ENCODE measurements around the gene PLD6. TPM values are rescaled to one million over a fixed set of nuclear protein-coding genes. Genes with fewer than 3 reads are reported as not detected.

The PLD6 gene
- total RNA-seq, 6 donors from 2014 or later = 2.3 to 5.0 (median 3.4) TPM

- ATAC-seq (ENCODE audit: low FRiP score in 2 of 2) (no peak), DNase-seq (no peak)
- no peak overlapping the region for H3K27ac ChIP-seq
- 96 to 97% methylated on average over 12 of the region's 12 CpGs for WGBS, 2 donors
- TF ChIP-seq EP300 (IDR thresholded peaks at IDR 0.05) (no peak), POLR2AphosphoS5 (IDR thresholded peaks at IDR 0.05) (no peak), CTCF (IDR thresholded peaks at IDR 0.05) (no peak), POLR2A (IDR thresholded peaks at IDR 0.05) (no peak)
- peaks cover 0 to 12% (median 10%) of the 10 kb centered on the region in 4 donors for H3K4me1 ChIP-seq
- no peaks in the 10 kb centered on the region for H3K9me3 ChIP-seq
- no peaks in the 10 kb centered on the region for H3K27me3 ChIP-seq
- H3K4me3 ChIP-seq = no peak overlapping the region
- peaks cover 36 to 100% (median 88%) of the 10 kb centered on the region in 4 donors for H3K36me3 ChIP-seq
Measured at GRCh38 chr17:17177176-17177575, 29.0 kb downstream of the PLD6 start.

- H3K4me3 ChIP-seq = no peak overlapping the region
- DNase-seq = no peak
- no peak overlapping the region for H3K27ac ChIP-seq
- peaks cover 8 to 20% (median 16%) of the 10 kb centered on the region in 4 donors for H3K4me1 ChIP-seq
- peaks cover 36 to 100% (median 89%) of the 10 kb centered on the region in 4 donors for H3K36me3 ChIP-seq
- no peak for TF ChIP-seq POLR2A (IDR thresholded peaks at IDR 0.05)
- no peak for TF ChIP-seq POLR2AphosphoS5 (IDR thresholded peaks at IDR 0.05)
- no peak for TF ChIP-seq EP300 (IDR thresholded peaks at IDR 0.05)
- no peak for TF ChIP-seq CTCF (IDR thresholded peaks at IDR 0.05)
- WGBS, 2 donors = 95 to 96% methylated on average over 12 of the region's 12 CpGs
- H3K27me3 ChIP-seq = no peaks in the 10 kb centered on the region
- ATAC-seq (ENCODE audit: low FRiP score in 2 of 2) = no peak
- no peaks in the 10 kb centered on the region for H3K9me3 ChIP-seq
Measured at GRCh38 chr17:17176341-17176740, 29.8 kb downstream of the PLD6 start.

GRCh38 chr17:17175917-17176316, 30.2 kb downstream of the PLD6 start:
- DNase-seq (no peak), ATAC-seq (ENCODE audit: low FRiP score in 2 of 2) (peak in 1 of 2 donors; percentile 16)
- 63 to 64% methylated on average over 11 to 12 of the region's 12 CpGs for WGBS, 2 donors
- Histone ChIP-seq H3K27me3 (no peaks in the 10 kb centered on the region), H3K4me1 (peaks cover 13 to 24% (median 20%) of the 10 kb centered on the region in 4 donors), H3K9me3 (no peaks in the 10 kb centered on the region), H3K4me3 (no peak overlapping the region), H3K27ac (peak overlapping the region in 2 of 4 donors; percentile 11 to 22), H3K36me3 (peaks cover 36 to 100% (median 85%) of the 10 kb centered on the region in 4 donors)
- TF ChIP-seq EP300 (IDR thresholded peaks at IDR 0.05) (no peak), CTCF (IDR thresholded peaks at IDR 0.05) (no peak), POLR2A (IDR thresholded peaks at IDR 0.05) (no peak), POLR2AphosphoS5 (IDR thresholded peaks at IDR 0.05) (no peak)

GRCh38 chr17:17175340-17175739, 30.8 kb downstream of the PLD6 start:
- H3K36me3 ChIP-seq = peaks cover 32 to 96% (median 79%) of the 10 kb centered on the region in 4 donors
- no peak for TF ChIP-seq CTCF (IDR thresholded peaks at IDR 0.05)
- TF ChIP-seq POLR2A (IDR thresholded peaks at IDR 0.05) = no peak
- no peak for TF ChIP-seq EP300 (IDR thresholded peaks at IDR 0.05)
- no peak for TF ChIP-seq POLR2AphosphoS5 (IDR thresholded peaks at IDR 0.05)
- no peak overlapping the region for H3K4me3 ChIP-seq
- H3K9me3 ChIP-seq = no peaks in the 10 kb centered on the region
- H3K27ac ChIP-seq = peak overlapping the region in 2 of 4 donors; percentile 11 to 22
- DNase-seq (peak in 1 of 2 donors; percentile 33), ATAC-seq (ENCODE audit: low FRiP score in 2 of 2) (no peak)
- H3K4me1 ChIP-seq = peaks cover 18 to 28% (median 25%) of the 10 kb centered on the region in 4 donors
- 89 to 96% methylated on average over 5 to 8 of the region's 8 CpGs for WGBS, 2 donors
- H3K27me3 ChIP-seq = no peaks in the 10 kb centered on the region

GRCh38 chr17:17173921-17174320, 32.2 kb downstream of the PLD6 start:
- 98 to 100% methylated on average over 7 to 14 of the region's 14 CpGs for WGBS, 2 donors
- H3K4me3 ChIP-seq = no peak overlapping the region
- ATAC-seq (ENCODE audit: low FRiP score in 2 of 2) = no peak
- no peaks in the 10 kb centered on the region for H3K27me3 ChIP-seq
- H3K4me1 ChIP-seq = peaks cover 21 to 31% (median 27%) of the 10 kb centered on the region in 4 donors
- no peaks in the 10 kb centered on the region for H3K9me3 ChIP-seq
- peak overlapping the region in 2 of 4 donors; percentile 10 to 77 for H3K27ac ChIP-seq
- H3K36me3 ChIP-seq = peaks cover 21 to 92% (median 66%) of the 10 kb centered on the region in 4 donors
- TF ChIP-seq EP300 (IDR thresholded peaks at IDR 0.05) (no peak), POLR2AphosphoS5 (IDR thresholded peaks at IDR 0.05) (no peak), CTCF (IDR thresholded peaks at IDR 0.05) (no peak), POLR2A (IDR thresholded peaks at IDR 0.05) (no peak)
- DNase-seq = peak in 1 of 2 donors; percentile 46

Data from upper lobe of left lung (tissue), 6 donors.